GM23248 (cell line): ENCODE results near the gene MEG3. TPM values are rescaled to one million over a fixed set of nuclear protein-coding genes. Genes with fewer than 3 reads are reported as not detected.

Source experiments
- DNase-seq: peaks from one replicate; pipeline ENCODE4 v3.0.0-alpha.2; 2015
- H2AFZ ChIP-seq: fragments of 200-600 bp; sonication (generic); 2 replicates; pipeline ENCODE4 v1.6.1; 2016; ENCODE audit warnings: antibody characterized with exemption
- H3F3A ChIP-seq: fragments of 200-600 bp; sonication (generic); 2 replicates; pipeline ENCODE4 v1.6.1; 2016; ENCODE audit warnings: mild to moderate bottlenecking, antibody characterized with exemption, mixed run types; ENCODE audit not compliant: insufficient read depth
- H3K27ac ChIP-seq: fragments of 200-600 bp; sonication (generic); 2 replicates; pipeline ENCODE4 v1.5.1; 2016; ENCODE audit warnings: mild to moderate bottlenecking
- H3K27me3 ChIP-seq: fragments of 200-600 bp; sonication (generic); replicated peaks from 2 replicates; pipeline ENCODE4 v1.6.1; 2016; ENCODE audit warnings: mild to moderate bottlenecking; ENCODE audit not compliant: insufficient read depth
- H3K36me3 ChIP-seq: fragments of 200-600 bp; sonication (generic); 2 replicates; pipeline ENCODE4 v1.6.1; 2016; ENCODE audit warnings: low read depth, mild to moderate bottlenecking
- H3K4me1 ChIP-seq: fragments of 200-600 bp; sonication (generic); 2 replicates; pipeline ENCODE4 v1.6.1; 2016; ENCODE audit warnings: mild to moderate bottlenecking; ENCODE audit not compliant: insufficient read depth
- H3K4me2 ChIP-seq: fragments of 200-600 bp; sonication (generic); one replicate; pipeline ENCODE4 v1.6.1; 2016; ENCODE audit warnings: mild to moderate bottlenecking; ENCODE audit not compliant: unreplicated experiment
- H3K4me3 ChIP-seq: fragments of 200-600 bp; sonication (generic); 2 replicates; pipeline ENCODE4 v1.5.1; 2016; ENCODE audit warnings: mild to moderate bottlenecking
- H3K79me2 ChIP-seq: fragments of 200-600 bp; sonication (generic); 2 replicates; pipeline ENCODE4 v1.6.1; 2016; ENCODE audit warnings: mild to moderate bottlenecking; ENCODE audit not compliant: insufficient read depth
- H3K9ac ChIP-seq: fragments of 200-600 bp; sonication (generic); 2 replicates; pipeline ENCODE4 v1.6.1; 2016; ENCODE audit warnings: mild to moderate bottlenecking
- H3K9me2 ChIP-seq: fragments of 200-600 bp; sonication (generic); 2 replicates; pipeline ENCODE4 v1.6.1; 2016; ENCODE audit warnings: mixed run types, mild to moderate bottlenecking, moderate library complexity; ENCODE audit not compliant: insufficient read depth
- H3K9me3 ChIP-seq: fragments of 200-600 bp; sonication (generic); one replicate; pipeline ENCODE4 v1.6.1; 2017; ENCODE audit warnings: low read depth
- H4K20me1 ChIP-seq: fragments of 200-600 bp; sonication (generic); 2 replicates; pipeline ENCODE4 v1.6.0; 2016; ENCODE audit not compliant: insufficient read depth
- EZH2 ChIP-seq: fragments of 200-600 bp; sonication (generic); IDR thresholded peaks from 2 replicates; pipeline ENCODE4 v1.6.1; 2018; ENCODE audit warnings: antibody characterized with exemption, mild to moderate bottlenecking; ENCODE audit not compliant: insufficient read depth, poor library complexity, severe bottlenecking
- EZH2phosphoT487 ChIP-seq: fragments of 200-600 bp; sonication (generic); IDR thresholded peaks from 2 replicates; pipeline ENCODE4 v1.6.1; 2018; ENCODE audit warnings: antibody characterized with exemption, moderate library complexity, mild to moderate bottlenecking, low read depth; ENCODE audit not compliant: insufficient read depth
- WGBS, 2 experiments: methylation state at CpG; one replicate each; pipeline ENCODE4 v1.1.6; 2015 to 2017; ENCODE audit warnings: low lambda C conversion rate in 2 of 2, low coverage in 1 of 2; ENCODE audit errors: missing lambda C conversion rate in 2 of 2; 5-methylcytosine and 5-hydroxymethylcytosine counted together
- in situ Hi-C: fragments of 300-500 bp; cut with MboI; formaldehyde crosslinking; loops from 2 replicates; pipeline ENCODE4 v1.15.0; 2020
- polyA plus RNA-seq: library from polyadenylated mRNA; unstranded; fragments of >200 nt; fragmentation: Nextera tagmentation; extraction: Ambion mirVana; gene quantifications from 2 replicates; pipeline ENCODE4 v1.2.1, GENCODE V29; 2016
- total RNA-seq: library from RNA; depleted of rRNA; stranded (reverse); fragments of >200 nt; shearing (Covaris generic); gene quantifications from 2 replicates; pipeline ENCODE4 v1.2.3, GENCODE V29; 2014

The MEG3 gene
- total and polyA plus RNA-seq, 2 experiments from 2014 or later: 101 to 228 TPM

DNA sequence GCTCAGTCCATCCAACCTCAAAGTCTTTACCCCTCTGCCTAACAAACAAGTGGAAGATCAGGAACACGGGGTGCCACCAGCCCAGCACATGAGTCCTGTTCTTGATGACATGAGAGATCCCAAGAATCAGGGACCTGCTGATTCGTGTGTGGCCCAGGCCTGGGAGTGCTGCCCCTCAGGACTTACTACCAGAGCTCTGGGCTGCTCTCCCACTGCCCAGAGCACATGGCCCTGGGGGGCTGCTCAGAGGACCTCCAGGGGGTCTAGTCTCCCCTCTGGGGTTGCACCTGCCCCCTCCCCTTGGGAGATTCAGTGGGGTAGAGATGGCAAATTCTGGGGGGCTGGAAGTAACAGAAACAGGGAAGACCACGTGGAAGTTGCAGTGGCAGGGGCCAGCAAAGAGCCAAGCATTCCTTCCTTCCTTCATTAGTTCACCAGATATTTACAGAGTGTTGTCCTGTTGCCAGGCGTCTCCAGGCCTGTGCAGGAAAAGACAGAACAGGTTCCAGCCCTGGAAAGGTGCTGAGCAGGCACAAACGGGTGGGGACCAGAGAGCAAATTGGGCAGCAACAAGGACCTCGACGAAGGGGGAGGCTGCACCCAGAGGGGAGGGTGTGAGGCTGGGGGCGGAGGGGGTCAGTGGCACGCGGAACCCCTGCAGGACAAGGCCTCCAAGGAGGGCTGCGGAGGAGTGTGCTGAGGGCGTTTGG is 45.1 kb upstream of the MEG3 start:
- Histone ChIP-seq H3K4me1 (no peaks in the 10 kb centered on the region), H3K36me3 (no peaks in the 10 kb centered on the region), H3K9ac (no peak overlapping the region), H4K20me1 (no peaks in the 10 kb centered on the region), H3K4me3 (no peak overlapping the region), H2AFZ (no peak overlapping the region), H3K27me3 (peaks cover 50% of the 10 kb centered on the region), H3K4me2 (no peak overlapping the region), H3K9me3 (no peaks in the 10 kb centered on the region), H3K9me2 (no peaks in the 10 kb centered on the region), H3K27ac (no peak overlapping the region), H3K79me2 (no peaks in the 10 kb centered on the region), H3F3A (no peaks in the 10 kb centered on the region)
- DNase-seq: no peak
- WGBS, 2 experiments: 54 to 59% methylated on average over 12 of the region's 12 CpGs
- TF ChIP-seq EZH2phosphoT487 (no peak), EZH2 (no peak)
- in situ Hi-C loops: no loop called here

DNA sequence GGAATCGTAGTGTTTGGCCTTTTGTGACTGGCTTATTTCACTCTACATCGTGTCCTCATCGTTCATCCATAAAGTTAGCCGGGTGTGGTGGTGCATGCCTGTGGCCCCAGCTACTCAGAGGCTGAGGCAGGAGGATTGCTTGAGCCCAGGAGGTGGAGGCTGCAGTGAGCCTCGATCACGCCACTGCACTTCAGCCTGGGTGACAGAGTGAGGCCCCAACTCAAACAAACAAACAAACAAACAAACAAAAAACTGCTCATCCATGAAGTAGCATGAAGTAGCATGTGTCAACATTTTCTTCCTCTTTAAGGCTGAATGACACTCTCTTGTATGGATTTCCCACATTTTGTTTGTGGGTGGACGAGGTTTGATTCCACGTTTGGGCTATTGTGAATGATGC is 44.0 kb upstream of the MEG3 start:
- Histone ChIP-seq H3F3A (no peaks in the 10 kb centered on the region), H4K20me1 (no peaks in the 10 kb centered on the region), H3K4me1 (no peaks in the 10 kb centered on the region), H3K4me2 (no peak overlapping the region), H3K27ac (no peak overlapping the region), H3K9me2 (no peaks in the 10 kb centered on the region), H3K36me3 (no peaks in the 10 kb centered on the region), H2AFZ (no peak overlapping the region), H3K9ac (no peak overlapping the region), H3K4me3 (no peak overlapping the region), H3K9me3 (no peaks in the 10 kb centered on the region), H3K79me2 (no peaks in the 10 kb centered on the region), H3K27me3 (peaks cover 60% of the 10 kb centered on the region)
- in situ Hi-C loops: no loop called here
- no peak for DNase-seq
- TF ChIP-seq EZH2phosphoT487: no peak
- no peak for TF ChIP-seq EZH2
- 66 to 67% methylated on average over 8 of the region's 8 CpGs for WGBS, 2 experiments

DNA sequence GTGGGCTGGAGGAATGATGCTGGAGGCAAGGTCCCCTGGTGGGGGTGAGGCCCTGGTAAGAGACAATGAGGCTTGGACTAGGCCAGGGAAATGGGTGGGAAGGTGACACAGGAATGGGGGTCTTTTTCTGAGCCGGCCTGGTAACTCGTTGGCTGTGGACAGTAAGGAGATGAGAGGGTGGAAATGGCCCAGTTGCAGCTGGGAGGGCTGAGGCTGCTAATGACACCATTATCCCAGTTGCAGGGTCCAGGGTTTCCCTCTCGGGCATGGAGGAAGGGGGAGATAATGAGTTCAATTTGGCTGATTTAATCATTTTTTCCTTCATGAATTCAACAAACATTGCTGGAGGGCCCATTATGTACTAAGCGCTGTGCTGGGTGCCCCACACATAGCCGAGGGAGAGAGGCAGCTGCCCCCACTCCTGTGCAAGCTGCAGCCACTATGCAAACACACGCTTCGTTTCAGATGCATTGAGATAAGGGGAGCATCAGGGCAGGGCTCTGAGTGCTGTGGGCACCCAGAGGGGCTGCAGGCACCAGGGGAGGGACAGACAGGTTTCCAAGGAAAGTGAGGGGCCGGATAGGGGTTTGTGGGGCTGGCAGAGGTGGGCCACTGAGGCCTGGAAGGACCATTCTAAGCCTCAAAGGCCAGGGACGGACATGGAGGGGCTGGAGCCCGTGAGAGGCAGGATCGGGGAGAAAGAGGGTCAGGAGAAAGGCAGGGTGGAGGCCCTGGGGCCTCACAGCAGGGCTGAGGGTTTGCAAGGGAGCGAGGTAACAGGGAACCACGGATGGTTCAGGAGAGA is 43.2 kb upstream of the MEG3 start:
- Histone ChIP-seq H3K36me3 (no peaks in the 10 kb centered on the region), H3K27me3 (peaks cover 67% of the 10 kb centered on the region), H3K4me2 (no peak overlapping the region), H3K79me2 (no peaks in the 10 kb centered on the region), H3K9me2 (no peaks in the 10 kb centered on the region), H2AFZ (no peak overlapping the region), H3K4me1 (no peaks in the 10 kb centered on the region), H3K27ac (no peak overlapping the region), H3K9me3 (no peaks in the 10 kb centered on the region), H4K20me1 (no peaks in the 10 kb centered on the region), H3F3A (no peaks in the 10 kb centered on the region), H3K9ac (no peak overlapping the region), H3K4me3 (no peak overlapping the region)
- DNase-seq: no peak
- TF ChIP-seq EZH2 (no peak), EZH2phosphoT487 (no peak)
- in situ Hi-C loops: no loop called here
- WGBS, 2 experiments: 53 to 56% methylated on average over 13 of the region's 13 CpGs

DNA sequence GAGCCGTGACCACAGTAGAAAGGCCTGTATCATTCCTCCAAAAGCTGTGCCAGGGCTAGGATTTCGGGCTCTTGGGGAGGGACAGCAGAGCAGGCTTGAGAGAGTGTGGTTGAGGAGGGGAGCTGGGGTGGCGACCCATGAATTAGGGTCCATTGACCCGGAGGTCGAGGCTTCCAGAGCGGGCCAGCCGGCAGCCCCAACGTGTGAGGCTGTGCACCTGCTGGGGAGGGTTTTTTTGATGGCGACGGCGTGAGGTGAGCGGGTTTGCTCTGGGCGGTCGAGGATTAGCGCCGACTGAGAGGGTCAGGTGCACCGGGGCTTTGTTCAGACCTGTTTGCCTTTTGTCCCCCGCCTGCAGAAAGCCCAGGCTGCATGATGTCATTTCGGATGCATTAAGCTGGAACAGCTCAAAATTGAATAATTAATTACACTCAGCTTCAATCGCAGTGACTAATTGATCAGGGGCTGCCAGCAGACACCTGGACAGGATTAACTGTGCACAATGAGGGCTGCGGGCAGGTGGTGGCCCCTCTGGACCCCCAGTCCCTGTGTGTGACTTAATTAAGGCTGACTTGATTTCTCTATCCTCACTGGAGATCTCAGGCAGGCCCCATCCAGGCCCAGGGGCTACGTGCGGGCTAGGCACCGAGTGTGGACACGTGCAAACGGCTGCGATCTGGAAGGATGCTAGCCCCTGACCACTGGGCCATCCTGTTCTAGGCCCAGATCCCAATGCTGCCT is 42.1 kb upstream of the MEG3 start:
- no peak for TF ChIP-seq EZH2phosphoT487
- TF ChIP-seq EZH2: no peak
- H3K9me3 ChIP-seq: no peaks in the 10 kb centered on the region
- H3K9me2 ChIP-seq: no peaks in the 10 kb centered on the region
- H3K79me2 ChIP-seq: no peaks in the 10 kb centered on the region
- no peak overlapping the region for H3K4me3 ChIP-seq
- no peaks in the 10 kb centered on the region for H4K20me1 ChIP-seq
- no peak for DNase-seq
- no peaks in the 10 kb centered on the region for H3K4me1 ChIP-seq
- 83 to 85% methylated on average over 24 to 27 of the region's 27 CpGs for WGBS, 2 experiments
- in situ Hi-C loops: no loop called here
- no peaks in the 10 kb centered on the region for H3F3A ChIP-seq
- no peak overlapping the region for H3K27ac ChIP-seq
- H2AFZ ChIP-seq: no peak overlapping the region
- no peaks in the 10 kb centered on the region for H3K36me3 ChIP-seq
- H3K27me3 ChIP-seq: peaks cover 57% of the 10 kb centered on the region
- H3K4me2 ChIP-seq: no peak overlapping the region
- H3K9ac ChIP-seq: no peak overlapping the region
